ENCODE measurements around the gene TAF9. TPM values are rescaled to one million over a fixed set of nuclear protein-coding genes. Genes with fewer than 3 reads are reported as not detected.

TAF9 gene
- total RNA-seq, 1 donor from 2014 or later, result 31.7 TPM

GRCh38 chr5:69368458-69369339, 621 bp downstream of the TAF9 start:
- no peaks in the 10 kb centered on the region for H3K9me3 ChIP-seq
- intact Hi-C loops (cut with DNase I), result no loop called here
- H3K27me3 ChIP-seq, result no peaks in the 10 kb centered on the region
- peak overlapping the region; percentile 78 for H3K4me3 ChIP-seq
- ATAC-seq (peak; percentile 72), DNase-seq (no peak)
- H3K36me3 ChIP-seq, result peaks cover 31% of the 10 kb centered on the region
- peak overlapping the region; percentile 99 for H3K27ac ChIP-seq
- no peak for TF ChIP-seq CTCF (IDR thresholded peaks at IDR 0.05)
- H3K4me1 ChIP-seq, result peaks cover 19% of the 10 kb centered on the region

- intact Hi-C loops (cut with DNase I), result no loop called here
- H3K4me3 ChIP-seq, result peak overlapping the region; percentile 78
These were observed 1.5 kb downstream of the TAF9 start for GRCh38 chr5:69367697-69368279.

GRCh38 chr5:69364850-69365249, 4.5 kb downstream of the TAF9 start:
- no peaks in the 10 kb centered on the region for H3K9me3 ChIP-seq
- no peaks in the 10 kb centered on the region for H3K27me3 ChIP-seq
- H3K27ac ChIP-seq, result no peak overlapping the region
- H3K36me3 ChIP-seq, result peaks cover 43% of the 10 kb centered on the region
- no peak for TF ChIP-seq CTCF (IDR thresholded peaks at IDR 0.05)
- no peak for ATAC-seq
- H3K4me1 ChIP-seq, result peaks cover 9% of the 10 kb centered on the region
- no peak for DNase-seq
- intact Hi-C loops (cut with DNase I), result no loop called here
- no peak overlapping the region for H3K4me3 ChIP-seq

More at GRCh38 chr5:69367697-69368279, 1.5 kb downstream of the TAF9 start:
- Histone ChIP-seq H3K27me3 (no peaks in the 10 kb centered on the region), H3K36me3 (peaks cover 36% of the 10 kb centered on the region), H3K4me1 (peaks cover 19% of the 10 kb centered on the region), H3K27ac (no peak overlapping the region), H3K9me3 (no peaks in the 10 kb centered on the region)
- no peak for TF ChIP-seq CTCF (IDR thresholded peaks at IDR 0.05)
- ATAC-seq (no peak), DNase-seq (no peak)

GRCh38 chr5:69364414-69364813, 4.9 kb downstream of the TAF9 start:
- Histone ChIP-seq H3K9me3 (no peaks in the 10 kb centered on the region), H3K4me3 (no peak overlapping the region), H3K36me3 (peaks cover 43% of the 10 kb centered on the region), H3K27me3 (no peaks in the 10 kb centered on the region), H3K4me1 (peaks cover 9% of the 10 kb centered on the region), H3K27ac (no peak overlapping the region)
- ATAC-seq (no peak), DNase-seq (no peak)
- TF ChIP-seq CTCF (IDR thresholded peaks at IDR 0.05), result no peak
- intact Hi-C loops (cut with DNase I), result no loop called here

- intact Hi-C loops (cut with DNase I), result no loop called here
- ATAC-seq (no peak), DNase-seq (no peak)
- Histone ChIP-seq H3K27ac (no peak overlapping the region), H3K27me3 (no peaks in the 10 kb centered on the region), H3K36me3 (peaks cover 27% of the 10 kb centered on the region), H3K4me1 (no peaks in the 10 kb centered on the region), H3K4me3 (no peak overlapping the region), H3K9me3 (no peaks in the 10 kb centered on the region)
- TF ChIP-seq CTCF (IDR thresholded peaks at IDR 0.05), result no peak
These were observed 8.9 kb downstream of the TAF9 start for GRCh38 chr5:69360442-69360841.
